SJSA1 (cell line): ENCODE results near the gene BTRC. TPM values are rescaled to one million over a fixed set of nuclear protein-coding genes. Genes with fewer than 3 reads are reported as not detected.

ENCODE experiments used
- total RNA-seq: library from RNA; depleted of rRNA; stranded (reverse); fragments of >200 nt; shearing (Covaris generic); gene quantifications from 2 replicates; pipeline ENCODE4 v1.2.3, GENCODE V29; 2014; rRNA removed

BTRC gene
- total RNA-seq, 1 experiment from 2014 or later: 11.7 TPM

Other genes with a start within 250 kb of the BTRC start
- gene TLX1, start 222.9 kb upstream of the BTRC start, total RNA-seq: not detected in 2 replicates
- gene LBX1, start 124.7 kb upstream of the BTRC start, total RNA-seq: not detected in 2 replicates
- 7.2 and 9.8 TPM in 2 replicates for gene POLL, start 234.1 kb downstream of the BTRC start, total RNA-seq
- gene DPCD, start 234.2 kb downstream of the BTRC start, total RNA-seq: 34.8 and 60.6 TPM in 2 replicates